Measurements from ENCODE around the gene KRT4.

Gene KRT4

GRCh38 chr12:52847335-52848102 is 33.6 kb upstream of the KRT4 start:
- DNase-seq (ENCODE audit: insufficient read length) (no peak), FAIRE-seq (no peak)
- TF ChIP-seq TAF1 (IDR thresholded peaks at IDR 0.05; ENCODE audit: borderline replicate concordance, low read depth, low read length) (no peak), POLR2AphosphoS5 (IDR thresholded peaks at IDR 0.05; ENCODE audit: low read depth, low read length) (no peak), POLR2A (IDR thresholded peaks at IDR 0.05; ENCODE audit: low read depth, low read length) (no peak)

- TF ChIP-seq TAF1 (IDR thresholded peaks at IDR 0.05; ENCODE audit: borderline replicate concordance, low read depth, low read length) (no peak), POLR2A (IDR thresholded peaks at IDR 0.05; ENCODE audit: low read depth, low read length) (no peak), POLR2AphosphoS5 (IDR thresholded peaks at IDR 0.05; ENCODE audit: low read depth, low read length) (no peak)
- no peak for FAIRE-seq
- no peak for DNase-seq (ENCODE audit: insufficient read length)
These were observed 32.5 kb upstream of the KRT4 start for GRCh38 chr12:52846356-52846970.

- no peak for FAIRE-seq
- no peak for TF ChIP-seq POLR2A (IDR thresholded peaks at IDR 0.05; ENCODE audit: low read depth, low read length)
- no peak for TF ChIP-seq POLR2AphosphoS5 (IDR thresholded peaks at IDR 0.05; ENCODE audit: low read depth, low read length)
- no peak for TF ChIP-seq TAF1 (IDR thresholded peaks at IDR 0.05; ENCODE audit: borderline replicate concordance, low read depth, low read length)
- DNase-seq (ENCODE audit: insufficient read length) = no peak
These were observed 32.0 kb upstream of the KRT4 start for GRCh38 chr12:52845946-52846345.

- DNase-seq (ENCODE audit: insufficient read length) (no peak), FAIRE-seq (no peak)
- TF ChIP-seq TAF1 (IDR thresholded peaks at IDR 0.05; ENCODE audit: borderline replicate concordance, low read depth, low read length) = no peak
- TF ChIP-seq POLR2A (IDR thresholded peaks at IDR 0.05; ENCODE audit: low read depth, low read length) = no peak
- no peak for TF ChIP-seq POLR2AphosphoS5 (IDR thresholded peaks at IDR 0.05; ENCODE audit: low read depth, low read length)
These were observed 30.5 kb upstream of the KRT4 start for GRCh38 chr12:52844386-52844785.

GRCh38 chr12:52839436-52840105 is 25.7 kb upstream of the KRT4 start:
- DNase-seq (ENCODE audit: insufficient read length) (no peak), FAIRE-seq (no peak)
- TF ChIP-seq TAF1 (IDR thresholded peaks at IDR 0.05; ENCODE audit: borderline replicate concordance, low read depth, low read length) (no peak), POLR2AphosphoS5 (IDR thresholded peaks at IDR 0.05; ENCODE audit: low read depth, low read length) (no peak), POLR2A (IDR thresholded peaks at IDR 0.05; ENCODE audit: low read depth, low read length) (no peak)

GRCh38 chr12:52838609-52839435 is 24.9 kb upstream of the KRT4 start:
- no peak for FAIRE-seq
- TF ChIP-seq TAF1 (IDR thresholded peaks at IDR 0.05; ENCODE audit: borderline replicate concordance, low read depth, low read length) = no peak
- no peak for TF ChIP-seq POLR2AphosphoS5 (IDR thresholded peaks at IDR 0.05; ENCODE audit: low read depth, low read length)
- no peak for TF ChIP-seq POLR2A (IDR thresholded peaks at IDR 0.05; ENCODE audit: low read depth, low read length)

GRCh38 chr12:52837781-52838608 is 24.1 kb upstream of the KRT4 start:
- TF ChIP-seq TAF1 (IDR thresholded peaks at IDR 0.05; ENCODE audit: borderline replicate concordance, low read depth, low read length) (no peak), POLR2AphosphoS5 (IDR thresholded peaks at IDR 0.05; ENCODE audit: low read depth, low read length) (no peak), POLR2A (IDR thresholded peaks at IDR 0.05; ENCODE audit: low read depth, low read length) (no peak)
- FAIRE-seq = no peak

More at GRCh38 chr12:52838609-52839435, 24.9 kb upstream of the KRT4 start:
- DNase-seq (ENCODE audit: insufficient read length) = no peak

GRCh38 chr12:52837413-52837741 is 23.5 kb upstream of the KRT4 start:
- FAIRE-seq = no peak
- no peak for TF ChIP-seq POLR2AphosphoS5 (IDR thresholded peaks at IDR 0.05; ENCODE audit: low read depth, low read length)
- no peak for TF ChIP-seq TAF1 (IDR thresholded peaks at IDR 0.05; ENCODE audit: borderline replicate concordance, low read depth, low read length)
- TF ChIP-seq POLR2A (IDR thresholded peaks at IDR 0.05; ENCODE audit: low read depth, low read length) = no peak
- no peak for DNase-seq (ENCODE audit: insufficient read length)

More at GRCh38 chr12:52837781-52838608, 24.1 kb upstream of the KRT4 start:
- no peak for DNase-seq (ENCODE audit: insufficient read length)

GRCh38 chr12:52836491-52837412 is 22.8 kb upstream of the KRT4 start:
- DNase-seq (ENCODE audit: insufficient read length) = no peak
- no peak for FAIRE-seq
- TF ChIP-seq POLR2AphosphoS5 (IDR thresholded peaks at IDR 0.05; ENCODE audit: low read depth, low read length) (no peak), TAF1 (IDR thresholded peaks at IDR 0.05; ENCODE audit: borderline replicate concordance, low read depth, low read length) (no peak), POLR2A (IDR thresholded peaks at IDR 0.05; ENCODE audit: low read depth, low read length) (no peak)

Measured in GM12892 (cell line).